PFSK-1 (cell line): ENCODE data around the gene CCDC33.

ENCODE experiments used
- FOXP2 ChIP-seq: optimal IDR thresholded peaks from 2 replicates; pipeline ENCODE3; 2011; ENCODE audit warnings: borderline replicate concordance, control low read depth, inconsistent platforms; ENCODE audit not compliant: insufficient read depth; ENCODE audit errors: extremely low read length, extremely low read depth
- POLR2AphosphoS5 ChIP-seq: IDR thresholded peaks from 2 replicates; pipeline ENCODE4 v1.6.1; 2012; ENCODE audit warnings: low read depth, mild to moderate bottlenecking, control low read depth, low read length, moderate library complexity
- REST ChIP-seq, 2 experiments: IDR thresholded peaks; 2 replicates each; pipeline versions ENCODE4 v1.6.1 to v1.8.0; 2011 to 2012; ENCODE audit warnings: low read depth in 2 of 2, low read length in 2 of 2, control low read depth in 1 of 2, inconsistent platforms in 1 of 2, mild to moderate bottlenecking in 1 of 2, moderate library complexity in 1 of 2; ENCODE audit not compliant: insufficient read depth in 1 of 2
- SIN3A ChIP-seq: IDR thresholded peaks from 2 replicates; pipeline ENCODE4 v1.6.1; 2012; ENCODE audit warnings: mild to moderate bottlenecking, low read length, moderate library complexity, borderline replicate concordance; ENCODE audit not compliant: insufficient read depth
- TAF1 ChIP-seq: IDR thresholded peaks from 2 replicates; pipeline ENCODE4 v1.6.1; 2012; ENCODE audit warnings: low read length, control low read depth, borderline replicate concordance; ENCODE audit not compliant: insufficient read depth

Gene CCDC33

GRCh38 chr15:74332611-74333010, 96.5 kb downstream of the CCDC33 start:
- TF ChIP-seq TAF1 (no peak), FOXP2 (no peak), REST (IDR thresholded peaks at IDR 0.05; ENCODE audit: insufficient read depth in 1 of 2, low read depth in 2 of 2, low read length in 2 of 2) (no peak), SIN3A (no peak), POLR2AphosphoS5 (no peak)

- TF ChIP-seq TAF1: no peak
- no peak for TF ChIP-seq SIN3A
- TF ChIP-seq FOXP2: no peak
- no peak for TF ChIP-seq REST (IDR thresholded peaks at IDR 0.05; ENCODE audit: insufficient read depth in 1 of 2, low read depth in 2 of 2, low read length in 2 of 2)
- no peak for TF ChIP-seq POLR2AphosphoS5
Measured at GRCh38 chr15:74333093-74333492, 97.0 kb downstream of the CCDC33 start.

GRCh38 chr15:74333662-74334061, 97.5 kb downstream of the CCDC33 start:
- TF ChIP-seq FOXP2 (no peak), REST (IDR thresholded peaks at IDR 0.05; ENCODE audit: insufficient read depth in 1 of 2, low read depth in 2 of 2, low read length in 2 of 2) (no peak), POLR2AphosphoS5 (no peak), TAF1 (no peak), SIN3A (no peak)

- TF ChIP-seq FOXP2 (no peak), POLR2AphosphoS5 (no peak), SIN3A (no peak), REST (IDR thresholded peaks at IDR 0.05; ENCODE audit: insufficient read depth in 1 of 2, low read depth in 2 of 2, low read length in 2 of 2) (no peak), TAF1 (no peak)
Measured at GRCh38 chr15:74334127-74334526, 98.0 kb downstream of the CCDC33 start.

GRCh38 chr15:74335396-74335795, 99.3 kb downstream of the CCDC33 start:
- TF ChIP-seq TAF1 (no peak), POLR2AphosphoS5 (no peak), REST (IDR thresholded peaks at IDR 0.05; ENCODE audit: insufficient read depth in 1 of 2, low read depth in 2 of 2, low read length in 2 of 2) (no peak), SIN3A (no peak)
